Astrocyte (in vitro differentiated cells and primary cell): ENCODE measurements around the gene SKAP2.

ENCODE experiments used
- CTCF ChIP-seq: IDR thresholded peaks from 2 replicates; pipeline ENCODE4 v1.5.1; 2011; ENCODE audit warnings: low read depth, mild to moderate bottlenecking, inconsistent platforms, low read length, moderate library complexity; ENCODE audit not compliant: insufficient read depth
- EZH2 ChIP-seq: IDR thresholded peaks from 2 replicates; pipeline ENCODE4 v1.6.1; 2012; ENCODE audit warnings: mild to moderate bottlenecking, low read length, inconsistent platforms; ENCODE audit not compliant: insufficient read depth

- TF ChIP-seq EZH2 (no peak), CTCF (no peak)
Measured at GRCh38 chr7:26861050-26861449, 3.3 kb downstream of the SKAP2 start.
